ENCODE measurements around the gene MSX1. TPM values are rescaled to one million over a fixed set of nuclear protein-coding genes. Genes with fewer than 3 reads are reported as not detected.
A peak's percentile ranks its signal among the peaks of the same experiment; 100 is the strongest.

MSX1 gene
- total RNA-seq, 1 experiment from 2014 or later: 1.6 TPM

DNA sequence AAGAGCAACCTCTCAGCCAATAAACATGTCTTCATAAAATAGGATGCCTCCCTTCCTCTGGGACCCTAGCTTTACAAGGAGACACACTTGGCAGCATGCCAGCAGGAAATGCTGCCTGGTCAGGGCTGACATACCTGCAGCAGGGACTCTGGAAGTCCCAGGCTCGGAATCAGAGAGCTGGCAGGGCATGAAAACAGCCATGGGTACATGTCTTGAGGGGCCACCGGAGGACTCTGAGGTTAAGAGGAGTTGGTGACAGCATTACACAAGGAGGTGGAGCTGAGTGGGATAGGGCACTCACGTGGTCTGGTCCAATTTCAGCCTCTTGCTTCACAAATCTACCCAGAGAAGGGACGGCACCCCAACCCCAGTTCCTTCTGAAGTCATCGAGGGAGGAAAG is 15.7 kb downstream of the MSX1 start:
- TF ChIP-seq CTCF (IDR thresholded peaks at IDR 0.05; ENCODE audit: unreplicated experiment): no peak
- CTCF ChIA-PET: interaction anchor here (0.5 kb wide), 1 partner anchor 875 kb away, joined by 8 read pairs; no protein-coding TSS in a partner anchor
- H3K4me1 Mint-ChIP-seq (ENCODE audit: low read depth, unreplicated experiment): no peaks in the 10 kb centered on the region
- no peak overlapping the region for H3K27ac Mint-ChIP-seq (ENCODE audit: unreplicated experiment)
- no TSS peak for BruUV-seq (replicated peaks)
- H3K36me3 Mint-ChIP-seq (ENCODE audit: insufficient read depth, unreplicated experiment): no peaks in the 10 kb centered on the region
- H3K9me3 Mint-ChIP-seq (ENCODE audit: low read depth, unreplicated experiment): peaks cover 7% of the 10 kb centered on the region
- peaks cover 21% of the 10 kb centered on the region for H3K27me3 Mint-ChIP-seq (ENCODE audit: unreplicated experiment)
- intact Hi-C loops (cut with micrococcal nuclease; ENCODE audit: unreplicated experiment): no loop called here
- no peak overlapping the region for H3K4me3 Mint-ChIP-seq (ENCODE audit: low read depth, unreplicated experiment)
- DNase-seq: peak; percentile 5

GRCh38 chr4:4875611-4876010 is 16.1 kb downstream of the MSX1 start:
- Mint-ChIP-seq H3K9me3 (ENCODE audit: low read depth, unreplicated experiment) (peaks cover 7% of the 10 kb centered on the region), H3K36me3 (ENCODE audit: insufficient read depth, unreplicated experiment) (no peaks in the 10 kb centered on the region), H3K27ac (ENCODE audit: unreplicated experiment) (no peak overlapping the region), H3K4me1 (ENCODE audit: low read depth, unreplicated experiment) (no peaks in the 10 kb centered on the region), H3K4me3 (ENCODE audit: low read depth, unreplicated experiment) (no peak overlapping the region), H3K27me3 (ENCODE audit: unreplicated experiment) (peaks cover 16% of the 10 kb centered on the region)
- CTCF ChIA-PET: interaction anchor here (0.5 kb wide), 1 partner anchor 875 kb away, joined by 8 read pairs; no protein-coding TSS in a partner anchor
- TF ChIP-seq CTCF (IDR thresholded peaks at IDR 0.05; ENCODE audit: unreplicated experiment): no peak
- no peak for DNase-seq
- intact Hi-C loops (cut with micrococcal nuclease; ENCODE audit: unreplicated experiment): no loop called here
- no TSS peak for BruUV-seq (replicated peaks)

GRCh38 chr4:4876945-4877661 is 17.6 kb downstream of the MSX1 start:
- Mint-ChIP-seq H3K9me3 (ENCODE audit: low read depth, unreplicated experiment) (peaks cover 3% of the 10 kb centered on the region), H3K4me3 (ENCODE audit: low read depth, unreplicated experiment) (no peak overlapping the region), H3K4me1 (ENCODE audit: low read depth, unreplicated experiment) (no peaks in the 10 kb centered on the region), H3K27me3 (ENCODE audit: unreplicated experiment) (peaks cover 2% of the 10 kb centered on the region), H3K36me3 (ENCODE audit: insufficient read depth, unreplicated experiment) (no peaks in the 10 kb centered on the region), H3K27ac (ENCODE audit: unreplicated experiment) (no peak overlapping the region)
- CTCF ChIA-PET: interaction anchor here (0.6 kb wide), 1 partner anchor 98 kb away, joined by 3 read pairs; no protein-coding TSS in a partner anchor
- TF ChIP-seq CTCF (IDR thresholded peaks at IDR 0.05; ENCODE audit: unreplicated experiment): no peak
- BruUV-seq (replicated peaks): no TSS peak
- DNase-seq: no peak
- intact Hi-C loops (cut with micrococcal nuclease; ENCODE audit: unreplicated experiment): no loop called here

DNA sequence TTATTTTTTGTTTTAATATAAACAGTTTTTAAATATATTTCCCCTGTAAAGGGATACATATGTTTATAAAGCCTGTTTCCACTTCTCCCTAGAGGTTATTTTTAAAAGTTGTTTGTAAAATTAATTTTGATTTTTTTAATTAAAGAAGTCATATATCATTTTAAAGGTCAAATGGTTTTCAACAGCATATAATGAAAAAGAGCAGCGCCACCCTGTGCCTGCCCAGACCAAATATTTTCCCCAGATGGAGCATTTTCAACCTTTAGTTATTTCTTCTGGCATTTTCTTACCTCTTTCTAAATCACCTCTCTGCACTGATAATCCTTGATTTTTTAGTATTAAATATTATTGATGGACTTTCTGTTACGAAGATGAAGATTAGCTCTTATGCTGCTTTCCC is 21.0 kb downstream of the MSX1 start:
- Mint-ChIP-seq H3K9me3 (ENCODE audit: low read depth, unreplicated experiment) (peaks cover 3% of the 10 kb centered on the region), H3K27me3 (ENCODE audit: unreplicated experiment) (no peaks in the 10 kb centered on the region), H3K27ac (ENCODE audit: unreplicated experiment) (no peak overlapping the region), H3K36me3 (ENCODE audit: insufficient read depth, unreplicated experiment) (no peaks in the 10 kb centered on the region), H3K4me3 (ENCODE audit: low read depth, unreplicated experiment) (no peak overlapping the region), H3K4me1 (ENCODE audit: low read depth, unreplicated experiment) (no peaks in the 10 kb centered on the region)
- intact Hi-C loops (cut with micrococcal nuclease; ENCODE audit: unreplicated experiment): loop anchor here (5.0 kb wide), 1 partner anchor 393 kb away; no protein-coding TSS in a partner anchor
- BruUV-seq (replicated peaks): no TSS peak
- no peak for TF ChIP-seq CTCF (IDR thresholded peaks at IDR 0.05; ENCODE audit: unreplicated experiment)
- no peak for DNase-seq
- CTCF ChIA-PET: no interaction called here
